Fibroblast of peridontal ligament (primary cell): ENCODE measurements around the gene PCDHGB4.
A peak's percentile ranks its signal among the peaks of the same experiment; 100 is the strongest.
"Not testable (repeated sequence)": the region's sequence is repeated elsewhere in the genome, so short reads cannot be mapped to it uniquely, and the experiment has no call there.

Source experiments
- DNase-seq: peaks from one replicate; pipeline ENCODE4 v3.0.0-alpha.2; 2010; ENCODE audit errors: extremely low read depth

PCDHGB4 gene

DNA sequence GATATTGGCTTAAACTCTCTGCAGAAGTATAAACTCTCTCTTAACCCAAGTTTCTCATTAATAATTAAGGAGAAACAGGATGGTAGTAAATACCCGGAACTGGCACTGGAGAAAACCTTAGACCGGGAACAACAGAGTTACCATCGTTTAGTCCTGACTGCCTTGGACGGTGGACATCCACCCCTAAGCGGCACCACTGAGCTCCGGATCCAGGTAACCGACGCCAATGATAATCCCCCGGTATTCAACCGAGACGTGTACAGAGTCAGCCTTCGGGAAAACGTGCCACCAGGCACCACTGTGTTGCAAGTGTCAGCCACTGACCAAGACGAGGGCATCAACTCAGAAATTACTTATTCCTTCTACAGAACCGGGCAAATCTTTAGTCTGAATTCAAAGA lies 11.1 kb downstream of the PCDHGB4 start:
- DNase-seq: no peak

DNA sequence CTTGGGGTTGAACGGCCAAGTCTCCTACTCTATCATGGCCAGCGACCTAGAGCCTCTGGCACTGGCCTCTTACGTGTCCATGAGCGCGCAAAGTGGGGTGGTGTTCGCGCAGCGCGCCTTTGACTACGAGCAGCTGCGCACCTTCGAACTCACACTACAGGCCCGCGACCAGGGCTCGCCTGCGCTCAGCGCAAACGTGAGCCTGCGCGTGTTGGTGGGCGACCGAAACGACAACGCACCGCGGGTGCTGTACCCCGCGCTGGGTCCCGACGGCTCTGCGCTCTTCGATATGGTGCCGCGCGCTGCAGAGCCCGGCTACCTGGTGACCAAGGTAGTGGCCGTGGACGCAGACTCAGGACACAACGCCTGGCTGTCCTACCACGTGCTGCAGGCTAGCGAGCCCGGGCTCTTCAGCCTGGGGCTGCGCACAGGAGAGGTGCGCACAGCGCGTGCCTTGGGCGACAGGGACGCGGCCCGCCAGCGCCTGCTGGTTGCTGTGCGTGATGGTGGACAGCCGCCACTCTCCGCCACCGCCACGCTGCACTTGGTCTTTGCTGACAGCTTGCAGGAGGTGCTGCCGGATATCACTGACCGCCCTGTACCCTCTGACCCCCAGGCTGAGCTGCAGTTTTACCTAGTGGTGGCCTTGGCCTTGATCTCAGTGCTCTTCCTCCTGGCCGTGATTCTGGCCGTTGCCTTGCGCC lies 12.2 kb downstream of the PCDHGB4 start:
- no peak for DNase-seq

DNA sequence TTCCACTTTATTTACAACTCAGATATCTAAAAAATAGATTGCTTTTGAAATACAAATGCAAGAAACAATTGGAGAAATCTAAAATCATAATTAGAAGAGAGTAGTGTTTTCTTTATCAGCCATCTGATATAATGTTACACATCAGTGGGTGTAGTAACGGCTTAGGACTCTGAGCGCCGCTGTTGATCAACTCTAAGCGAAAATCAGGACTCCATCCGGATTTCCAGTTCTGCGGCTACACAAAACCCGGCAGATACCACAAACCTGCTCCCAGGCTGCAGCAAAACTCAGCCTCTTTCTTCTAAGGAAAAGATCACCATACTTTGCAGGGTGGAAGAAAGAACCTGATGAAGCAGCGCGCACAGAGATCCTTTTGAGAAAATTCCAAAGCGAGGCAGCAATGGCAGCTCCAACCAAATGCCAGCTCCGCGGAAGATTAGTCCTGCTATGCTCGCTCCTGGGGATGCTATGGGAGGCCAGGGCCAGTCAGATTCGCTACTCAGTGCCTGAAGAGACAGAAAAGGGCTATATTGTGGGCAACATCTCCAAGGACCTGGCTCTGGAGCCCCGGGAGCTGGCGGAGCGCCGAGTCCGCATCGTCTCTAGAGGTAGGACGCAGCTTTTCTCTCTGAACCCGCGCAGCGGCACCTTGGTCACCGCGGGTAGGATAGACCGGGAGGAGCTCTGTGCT lies 15.2 kb downstream of the PCDHGB4 start, which contains the start of gene PCDHGA9:
PCDHGA9 (plus strand) TSS at position 226 of the 691 bp plus-strand sequence; CDS start at position 401, 175 bp downstream.
- peak; percentile 41 for DNase-seq

DNA sequence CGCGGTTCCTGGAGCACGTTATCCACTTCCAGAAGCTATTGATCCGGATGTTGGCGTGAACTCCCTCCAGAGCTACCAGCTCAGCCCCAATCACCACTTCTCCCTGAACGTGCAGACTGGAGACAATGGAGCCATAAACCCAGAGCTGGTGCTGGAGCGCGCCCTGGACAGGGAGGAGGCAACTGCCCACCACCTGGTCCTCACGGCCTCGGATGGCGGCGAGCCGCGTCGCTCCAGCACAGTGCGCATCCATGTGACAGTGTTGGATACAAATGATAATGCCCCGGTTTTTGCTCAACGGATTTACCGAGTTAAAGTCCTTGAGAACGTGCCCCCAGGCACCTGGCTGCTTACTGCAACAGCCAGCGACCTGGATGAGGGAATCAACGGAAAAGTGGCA lies 15.9 kb downstream of the PCDHGB4 start:
- DNase-seq: no peak

DNA sequence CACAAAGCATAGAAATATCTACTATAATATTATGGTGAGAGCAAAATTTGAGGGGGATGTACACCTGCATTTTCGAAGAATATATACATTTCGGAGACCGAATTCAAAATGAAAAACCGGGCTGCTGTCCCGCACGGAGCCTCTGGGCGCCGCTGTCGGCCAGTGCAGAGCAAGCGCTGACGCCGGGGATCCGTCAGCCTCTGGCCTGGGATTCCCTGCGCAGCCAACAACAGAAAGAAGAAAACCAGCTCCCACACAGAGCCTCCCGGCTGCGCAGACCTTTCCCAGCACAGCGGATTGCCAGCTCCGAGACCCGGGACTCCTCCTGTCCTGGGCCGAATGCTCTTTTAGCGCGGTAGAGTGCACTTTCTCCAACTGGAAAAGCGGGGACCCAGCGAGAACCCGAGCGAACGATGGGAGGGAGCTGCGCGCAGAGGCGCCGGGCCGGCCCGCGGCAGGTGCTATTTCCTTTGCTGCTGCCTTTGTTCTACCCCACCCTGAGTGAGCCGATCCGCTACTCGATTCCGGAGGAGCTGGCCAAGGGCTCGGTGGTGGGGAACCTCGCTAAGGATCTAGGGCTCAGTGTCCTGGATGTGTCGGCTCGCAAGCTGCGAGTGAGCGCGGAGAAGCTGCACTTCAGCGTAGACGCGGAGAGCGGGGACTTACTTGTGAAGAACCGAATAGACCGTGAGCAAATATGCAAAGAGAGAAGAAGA lies 20.4 kb downstream of the PCDHGB4 start, which contains the start of gene PCDHGB6:
PCDHGB6 (plus strand) TSS at position 232 of the 716 bp plus-strand sequence; CDS start at position 414, 182 bp downstream.
- DNase-seq: peak; percentile 34

DNA sequence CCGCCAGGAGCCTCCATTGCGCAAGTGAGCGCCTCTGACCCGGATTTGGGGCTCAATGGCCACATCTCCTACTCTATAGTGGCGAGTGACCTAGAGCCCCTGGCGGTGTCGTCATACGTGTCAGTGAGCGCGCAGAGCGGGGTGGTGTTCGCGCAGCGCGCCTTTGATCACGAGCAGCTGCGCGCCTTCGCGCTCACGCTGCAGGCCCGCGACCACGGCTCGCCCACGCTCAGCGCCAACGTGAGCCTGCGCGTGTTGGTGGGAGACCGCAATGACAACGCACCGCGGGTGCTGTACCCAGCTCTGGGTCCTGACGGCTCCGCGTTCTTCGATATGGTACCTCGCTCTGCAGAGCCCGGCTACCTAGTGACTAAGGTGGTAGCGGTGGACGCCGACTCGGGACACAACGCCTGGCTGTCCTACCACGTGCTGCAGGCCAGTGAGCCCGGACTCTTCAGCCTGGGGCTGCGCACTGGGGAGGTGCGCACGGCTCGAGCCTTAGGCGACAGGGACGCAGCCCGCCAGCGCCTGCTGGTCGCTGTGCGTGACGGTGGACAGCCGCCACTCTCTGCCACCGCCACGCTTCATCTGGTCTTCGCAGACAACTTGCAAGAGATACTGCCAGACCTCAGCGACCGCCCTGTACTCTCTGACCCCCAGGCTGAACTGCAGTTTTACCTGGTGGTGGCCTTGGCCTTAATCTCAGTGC lies 22.3 kb downstream of the PCDHGB4 start:
- DNase-seq: no peak

DNA sequence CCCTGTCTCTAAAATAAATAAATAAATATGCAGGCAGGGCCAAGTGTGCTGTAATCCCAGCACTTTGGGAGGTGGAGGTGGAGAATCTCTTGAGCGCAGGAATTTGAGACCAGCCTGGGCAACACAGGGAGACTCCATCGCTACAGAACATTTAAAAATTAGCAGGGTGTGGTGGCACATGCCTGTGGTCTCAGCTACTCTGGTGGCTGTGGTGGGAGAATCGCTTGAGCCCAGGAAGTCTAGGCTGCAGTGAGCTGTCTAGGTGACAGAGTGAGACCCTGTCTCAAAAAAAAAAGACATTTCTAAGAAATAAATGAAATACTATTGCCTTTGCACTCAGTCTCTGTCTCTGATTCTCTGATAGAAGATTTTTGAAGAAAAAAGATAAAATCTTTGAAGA lies 24.1 kb downstream of the PCDHGB4 start:
- no peak for DNase-seq

DNA sequence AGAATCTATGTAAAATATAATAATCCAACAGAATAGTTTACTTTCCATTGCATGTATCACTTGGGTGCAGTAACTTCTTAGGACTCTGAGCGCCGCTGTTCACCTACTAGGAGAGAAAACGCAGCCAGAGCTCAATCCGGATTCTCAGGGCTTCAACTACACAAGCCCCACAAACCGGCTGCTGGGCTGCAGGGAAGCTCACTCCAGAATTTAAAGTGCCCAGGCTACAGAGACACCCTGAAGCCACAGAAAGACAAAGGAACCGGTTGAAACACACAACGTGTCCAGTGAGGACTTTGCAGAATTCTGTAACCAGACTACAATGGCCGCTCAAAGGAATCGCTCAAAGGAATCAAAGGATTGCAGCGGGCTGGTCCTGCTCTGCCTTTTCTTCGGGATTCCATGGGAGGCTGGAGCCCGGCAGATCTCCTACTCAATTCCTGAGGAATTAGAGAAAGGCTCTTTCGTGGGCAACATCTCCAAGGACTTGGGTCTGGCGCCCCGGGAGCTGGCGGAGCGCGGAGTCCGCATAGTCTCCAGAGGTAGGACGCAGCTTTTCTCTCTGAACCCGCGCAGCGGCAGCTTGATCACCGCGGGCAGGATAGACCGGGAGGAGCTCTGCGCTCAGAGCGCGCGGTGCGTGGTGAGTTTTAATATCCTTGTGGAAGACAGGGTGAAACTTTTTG lies 25.5 kb downstream of the PCDHGB4 start, which contains the start of gene PCDHGA10:
PCDHGA10 (plus strand) TSS at position 134 of the 686 bp plus-strand sequence; CDS start at position 323, 189 bp downstream.
- peak; percentile 84 for DNase-seq

DNA sequence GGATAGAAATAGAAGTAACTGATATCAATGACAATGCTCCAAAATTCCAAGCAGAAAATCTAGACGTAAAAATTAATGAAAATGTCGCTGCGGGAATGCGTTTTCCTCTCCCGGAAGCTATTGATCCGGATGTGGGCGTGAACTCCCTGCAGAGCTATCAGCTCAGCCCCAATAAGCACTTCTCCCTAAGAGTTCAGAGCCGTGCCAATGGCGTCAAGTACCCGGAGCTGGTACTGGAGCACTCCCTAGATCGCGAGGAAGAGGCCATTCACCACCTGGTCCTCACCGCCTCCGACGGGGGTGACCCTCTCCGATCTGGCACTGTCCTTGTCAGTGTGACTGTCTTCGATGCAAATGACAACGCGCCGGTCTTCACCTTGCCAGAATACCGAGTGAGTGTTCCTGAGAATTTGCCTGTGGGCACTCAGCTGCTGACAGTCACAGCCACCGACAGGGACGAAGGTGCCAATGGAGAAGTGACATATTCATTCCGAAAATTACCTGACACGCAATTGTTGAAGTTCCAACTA lies 26.1 kb downstream of the PCDHGB4 start:
- no peak for DNase-seq

DNA sequence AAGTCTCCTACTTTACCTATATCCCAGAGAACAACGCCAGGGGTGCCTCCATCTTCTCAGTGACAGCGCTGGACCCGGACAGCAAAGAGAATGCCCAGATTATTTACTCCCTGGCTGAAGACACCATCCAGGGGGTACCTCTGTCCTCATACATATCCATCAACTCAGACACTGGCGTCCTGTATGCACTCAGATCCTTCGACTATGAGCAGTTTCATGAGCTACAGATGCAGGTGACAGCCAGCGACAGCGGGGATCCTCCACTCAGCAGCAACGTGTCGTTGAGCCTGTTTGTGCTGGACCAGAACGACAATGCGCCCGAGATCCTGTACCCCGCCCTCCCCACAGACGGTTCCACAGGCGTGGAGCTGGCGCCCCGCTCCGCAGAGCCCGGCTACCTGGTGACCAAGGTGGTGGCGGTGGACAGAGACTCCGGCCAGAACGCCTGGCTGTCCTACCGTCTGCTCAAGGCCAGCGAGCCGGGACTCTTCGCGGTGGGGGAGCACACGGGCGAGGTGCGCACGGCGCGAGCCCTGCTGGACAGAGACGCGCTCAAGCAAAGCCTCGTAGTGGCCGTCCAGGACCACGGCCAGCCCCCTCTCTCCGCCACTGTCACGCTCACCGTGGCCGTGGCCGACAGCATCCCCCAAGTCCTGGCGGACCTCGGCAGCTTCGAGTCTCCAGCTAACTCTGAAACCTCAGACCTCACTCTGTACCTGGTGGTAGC lies 27.2 kb downstream of the PCDHGB4 start:
- DNase-seq: not testable (repeated sequence)

DNA sequence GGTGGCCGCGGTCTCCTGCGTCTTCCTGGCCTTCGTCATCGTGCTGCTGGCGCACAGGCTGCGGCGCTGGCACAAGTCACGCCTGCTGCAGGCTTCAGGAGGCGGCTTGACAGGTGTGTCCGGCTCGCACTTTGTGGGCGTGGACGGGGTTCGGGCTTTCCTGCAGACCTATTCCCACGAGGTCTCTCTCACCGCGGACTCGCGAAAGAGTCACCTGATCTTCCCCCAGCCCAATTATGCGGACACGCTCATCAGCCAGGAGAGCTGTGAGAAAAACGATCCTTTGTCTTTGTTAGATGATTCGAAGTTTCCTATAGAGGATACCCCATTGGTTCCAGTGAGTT lies 27.7 kb downstream of the PCDHGB4 start:
- DNase-seq: not testable (repeated sequence)

DNA sequence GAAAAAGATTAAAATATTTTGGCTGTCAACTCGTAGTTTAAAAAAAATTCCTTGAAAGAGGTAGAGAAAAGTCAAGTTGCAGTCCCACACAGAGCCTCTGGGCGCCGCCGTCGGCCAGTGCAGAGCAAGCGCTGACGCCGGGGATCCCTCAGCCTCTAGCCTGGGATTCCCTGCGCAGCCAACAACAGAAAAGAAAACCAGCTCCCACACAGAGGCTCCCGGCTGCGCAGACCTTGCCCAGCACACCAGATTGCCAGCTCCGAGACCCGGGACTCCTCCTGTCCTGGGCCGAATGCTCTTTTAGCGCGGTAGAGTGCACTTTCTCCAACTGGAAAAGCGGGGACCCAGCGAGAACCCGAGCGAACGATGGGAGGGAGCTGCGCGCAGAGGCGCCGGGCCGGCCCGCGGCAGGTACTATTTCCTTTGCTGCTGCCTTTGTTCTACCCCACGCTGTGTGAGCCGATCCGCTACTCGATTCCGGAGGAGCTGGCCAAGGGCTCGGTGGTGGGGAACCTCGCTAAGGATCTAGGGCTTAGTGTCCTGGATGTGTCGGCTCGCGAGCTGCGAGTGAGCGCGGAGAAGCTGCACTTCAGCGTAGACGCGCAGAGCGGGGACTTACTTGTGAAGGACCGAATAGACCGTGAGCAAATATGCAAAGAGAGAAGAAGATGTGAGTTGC lies 30.1 kb downstream of the PCDHGB4 start, which contains the start of gene PCDHGB7:
PCDHGB7 (plus strand) TSS at position 184 of the 679 bp plus-strand sequence; CDS start at position 367, 183 bp downstream.
- DNase-seq: peak; percentile 76

DNA sequence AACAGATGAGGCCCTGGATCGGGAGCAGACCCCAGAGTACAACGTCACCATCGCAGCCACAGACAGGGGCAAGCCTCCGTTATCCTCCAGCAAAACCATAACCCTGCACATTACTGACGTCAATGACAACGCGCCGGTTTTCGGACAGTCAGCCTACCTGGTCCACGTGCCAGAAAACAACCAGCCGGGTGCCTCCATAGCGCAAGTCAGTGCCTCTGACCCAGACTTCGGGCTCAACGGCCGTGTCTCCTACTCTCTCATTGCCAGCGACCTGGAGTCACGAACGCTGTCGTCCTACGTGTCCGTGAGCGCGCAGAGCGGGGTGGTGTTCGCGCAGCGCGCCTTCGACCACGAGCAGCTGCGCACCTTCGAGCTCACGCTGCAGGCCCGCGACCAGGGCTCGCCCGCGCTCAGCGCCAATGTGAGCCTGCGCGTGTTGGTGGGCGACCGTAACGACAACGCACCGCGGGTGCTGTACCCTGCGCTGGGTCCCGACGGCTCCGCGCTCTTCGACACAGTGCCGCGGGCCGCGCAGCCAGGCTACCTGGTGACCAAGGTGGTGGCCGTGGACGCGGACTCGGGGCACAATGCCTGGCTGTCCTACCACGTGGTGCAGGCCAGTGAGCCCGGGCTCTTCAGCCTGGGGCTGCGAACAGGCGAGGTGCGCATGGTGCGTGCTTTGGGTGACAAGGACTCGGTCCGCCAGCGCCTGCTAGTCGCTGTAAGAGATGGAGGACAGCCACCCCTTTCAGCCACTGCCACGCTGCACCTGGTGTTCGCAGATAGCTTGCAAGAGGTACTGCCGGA lies 31.8 kb downstream of the PCDHGB4 start:
- no peak for DNase-seq

DNA sequence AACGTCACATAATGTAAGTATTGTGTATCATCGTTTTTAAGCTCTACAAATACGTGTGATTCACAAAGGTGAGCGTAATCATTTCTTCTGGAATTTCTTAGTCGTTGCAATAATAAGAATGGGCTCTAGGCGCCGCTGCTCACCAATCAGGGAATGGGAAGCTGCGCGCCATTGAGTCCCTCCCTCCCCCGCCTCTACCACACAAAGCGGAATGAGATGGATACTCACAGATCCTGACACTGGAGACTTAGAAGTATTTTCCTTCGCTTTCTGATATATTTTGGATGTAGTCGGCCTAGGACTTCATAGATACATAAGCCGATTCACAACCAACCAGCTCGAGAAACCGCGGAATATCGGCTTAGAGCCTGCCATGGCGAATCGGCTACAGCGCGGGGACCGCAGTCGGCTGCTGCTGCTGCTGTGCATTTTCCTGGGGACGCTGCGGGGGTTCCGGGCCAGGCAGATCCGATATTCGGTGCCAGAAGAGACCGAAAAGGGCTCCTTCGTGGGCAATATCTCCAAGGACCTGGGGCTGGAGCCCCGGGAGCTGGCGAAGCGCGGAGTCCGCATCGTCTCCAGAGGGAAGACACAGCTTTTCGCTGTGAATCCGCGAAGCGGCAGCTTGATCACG lies 33.5 kb downstream of the PCDHGB4 start, which contains the start of gene PCDHGA11:
PCDHGA11 (plus strand) TSS at position 197 of the 634 bp plus-strand sequence; CDS start at position 374, 177 bp downstream.
- peak; percentile 67 for DNase-seq

DNA sequence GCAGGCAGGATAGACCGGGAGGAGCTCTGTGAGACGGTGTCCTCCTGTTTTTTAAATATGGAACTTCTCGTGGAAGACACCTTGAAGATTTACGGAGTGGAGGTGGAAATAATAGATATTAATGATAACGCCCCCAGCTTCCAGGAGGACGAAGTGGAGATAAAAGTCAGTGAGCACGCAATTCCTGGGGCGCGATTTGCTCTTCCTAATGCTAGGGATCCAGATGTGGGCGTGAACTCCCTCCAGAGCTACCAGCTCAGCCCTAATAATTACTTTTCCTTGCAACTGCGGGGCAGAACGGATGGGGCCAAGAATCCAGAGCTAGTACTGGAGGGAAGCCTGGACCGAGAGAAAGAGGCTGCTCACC lies 34.0 kb downstream of the PCDHGB4 start:
- DNase-seq: no peak

DNA sequence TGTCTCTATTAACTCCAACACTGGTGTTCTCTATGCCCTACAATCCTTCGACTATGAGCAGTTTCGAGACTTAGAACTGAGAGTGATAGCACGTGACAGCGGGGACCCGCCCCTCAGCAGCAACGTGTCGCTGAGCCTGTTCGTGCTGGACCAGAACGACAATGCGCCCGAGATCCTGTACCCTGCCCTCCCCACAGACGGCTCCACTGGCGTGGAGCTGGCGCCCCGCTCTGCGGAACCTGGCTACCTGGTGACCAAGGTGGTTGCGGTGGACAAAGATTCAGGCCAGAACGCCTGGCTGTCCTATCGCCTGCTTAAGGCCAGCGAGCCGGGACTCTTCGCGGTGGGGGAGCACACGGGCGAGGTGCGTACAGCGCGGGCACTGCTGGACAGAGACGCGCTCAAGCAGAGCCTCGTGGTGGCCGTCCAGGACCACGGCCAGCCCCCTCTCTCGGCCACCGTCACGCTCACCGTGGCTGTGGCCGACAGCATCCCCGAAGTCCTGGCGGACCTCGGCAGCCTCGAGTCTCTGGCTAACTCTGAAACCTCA lies 35.3 kb downstream of the PCDHGB4 start:
- DNase-seq: no peak

DNA sequence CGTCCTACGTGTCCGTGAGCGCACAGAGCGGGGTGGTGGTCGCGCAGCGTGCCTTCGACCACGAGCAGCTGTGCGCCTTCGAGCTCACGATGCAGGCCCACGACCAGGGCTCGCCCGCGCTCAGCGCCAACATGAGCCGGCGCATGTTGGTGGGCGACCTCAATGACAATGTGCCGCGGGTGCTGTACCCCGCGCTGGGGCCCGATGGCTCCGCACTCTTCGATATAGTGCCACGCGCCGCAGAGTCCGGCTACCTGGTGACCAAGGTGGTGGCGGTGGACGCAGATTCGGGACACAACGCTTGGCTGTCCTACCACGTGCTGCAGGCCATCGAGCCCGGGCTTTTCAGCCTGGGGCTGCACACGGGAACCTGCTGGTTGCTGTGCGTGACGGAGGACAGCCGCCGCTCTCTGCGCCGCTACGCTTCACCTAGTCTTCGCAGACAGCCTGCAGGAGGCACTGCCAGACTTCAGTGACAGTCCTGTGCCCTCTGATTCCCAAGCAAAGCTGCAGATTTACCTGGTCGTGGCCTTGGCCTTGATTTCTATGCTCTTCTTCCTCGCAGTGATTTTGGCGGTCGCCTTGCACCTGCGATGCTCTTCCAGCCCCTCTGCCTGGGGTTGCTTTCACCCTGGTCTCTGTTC lies 40.4 kb downstream of the PCDHGB4 start:
- no peak for DNase-seq
